GM12878 (cell line): ENCODE results near the gene NT5DC3. TPM values are rescaled to one million over a fixed set of nuclear protein-coding genes. Genes with fewer than 3 reads are reported as not detected.

Experiments
- ATAC-seq: fragments of 200-7000 bp; cut with Tn5 transposase; 3 replicates; pipeline ENCODE4 v1.9.1; 2020; ENCODE audit warnings: mild to moderate bottlenecking, moderate library complexity
- BruUV-seq: library from RNA; stranded (reverse); fragments of 400-500 nt; replicated peaks from 2 replicates; lab custom pipeline; 2021; lab: Mats Ljungman, UMichigan
- CTCF ChIA-PET: fragments of 300-600 bp; sonication (Branson Sonifier 250); formaldehyde crosslinking; extraction: SDS; loops from one replicate; lab custom pipeline; 2021; ENCODE audit warnings: inconsistent platforms; lab: Yijun Ruan, JAX
- POLR2A ChIA-PET: fragments of 350-600 bp; formaldehyde crosslinking; extraction: SDS; loops from one replicate; lab custom pipeline; 2021; ENCODE audit warnings: inconsistent platforms; lab: Charles Lee
- RAD21 ChIA-PET: fragments of 300-600 bp; sonication (Branson Sonifier 250); formaldehyde crosslinking; loops from one replicate; lab custom pipeline; 2023; ENCODE audit warnings: antibody characterized with exemption; ENCODE audit not compliant: unreplicated experiment; lab: Charles Lee
- SMC1A ChIA-PET: fragments of 300-600 bp; sonication (Branson Sonifier 250); formaldehyde crosslinking; loops from one replicate; lab custom pipeline; 2023; ENCODE audit not compliant: unreplicated experiment, uncharacterized antibody; lab: Charles Lee
- DNase-seq: peaks from one replicate; pipeline ENCODE4 v3.0.0-alpha.2; 2011; ENCODE audit warnings: low read depth, low spot score
- FAIRE-seq: peaks from 3 replicates; lab custom pipeline; 2011; peaks lifted over from hg19 to GRCh38; lab: Jason Lieb, UNC
- H2AFZ ChIP-seq: 2 replicates; pipeline ENCODE4 v1.6.0; 2011; ENCODE audit warnings: low read depth, low read length, control low read depth; ENCODE audit not compliant: control insufficient read depth
- H3K27ac ChIP-seq: 2 replicates; pipeline ENCODE4 v1.5.1; 2011; ENCODE audit warnings: control low read depth; ENCODE audit not compliant: control insufficient read depth, insufficient read depth
- H3K27me3 ChIP-seq, 2 experiments: replicated peaks in 1 of 2; 2 replicates each; pipeline versions ENCODE4 v1.6.0 to v1.6.1; 2011; ENCODE audit warnings: low read length in 1 of 2; ENCODE audit not compliant: control insufficient read depth in 2 of 2, insufficient read depth in 2 of 2
- H3K36me3 ChIP-seq, 2 experiments: 2 replicates each; pipeline ENCODE4 v1.5.1; 2011; ENCODE audit warnings: low read length in 1 of 2; ENCODE audit not compliant: control insufficient read depth in 2 of 2, insufficient read depth in 2 of 2
- H3K4me1 ChIP-seq: 2 replicates; pipeline ENCODE4 v1.6.1; 2011; ENCODE audit warnings: mild to moderate bottlenecking, low read length, moderate library complexity, mixed read lengths; ENCODE audit not compliant: control insufficient read depth, insufficient read depth
- H3K4me2 ChIP-seq: 2 replicates; pipeline ENCODE4 v1.6.0; 2011; ENCODE audit warnings: control low read depth; ENCODE audit not compliant: control insufficient read depth, insufficient read depth
- H3K4me3 ChIP-seq: fragments of 200-600 bp; sonication (generic); 2 replicates; pipeline ENCODE4 v1.5.1; 2016
- H3K79me2 ChIP-seq: 2 replicates; pipeline ENCODE4 v1.6.0; 2011; ENCODE audit warnings: low read length; ENCODE audit not compliant: control insufficient read depth, insufficient read depth
- H3K9ac ChIP-seq: 2 replicates; pipeline ENCODE4 v1.8.0; 2011; ENCODE audit warnings: low read length, control low read depth, mixed read lengths; ENCODE audit not compliant: control insufficient read depth, insufficient read depth
- H3K9me3 ChIP-seq: replicated peaks from 3 replicates; pipeline ENCODE4 v1.5.1; 2011; ENCODE audit warnings: mild to moderate bottlenecking, low read length; ENCODE audit not compliant: control insufficient read depth, insufficient read depth
- H4K20me1 ChIP-seq: 2 replicates; pipeline ENCODE4 v1.6.0; 2011; ENCODE audit not compliant: control insufficient read depth, insufficient read depth
- MEF2A ChIP-seq: IDR thresholded peaks from 2 replicates; pipeline ENCODE4 v1.6.1; 2011; ENCODE audit warnings: low read depth, mild to moderate bottlenecking, low read length, moderate library complexity; ENCODE audit not compliant: insufficient read depth
- MTA2 ChIP-seq: fragments of 450-650 bp; IDR thresholded peaks from 2 replicates; pipeline ENCODE4 v1.6.1; 2016; ENCODE audit warnings: low read depth, mild to moderate bottlenecking, moderate library complexity
- NBN ChIP-seq: fragments of 450-650 bp; IDR thresholded peaks from 2 replicates; pipeline ENCODE4 v1.6.1; 2016
- NFYB ChIP-seq: IDR thresholded peaks from 2 replicates; pipeline ENCODE4 v1.6.1; 2011; ENCODE audit warnings: low read depth, mild to moderate bottlenecking, low read length, improper control_type of control experiment, moderate library complexity; ENCODE audit not compliant: insufficient read depth
- POU2F2 ChIP-seq: IDR thresholded peaks from 3 replicates; pipeline ENCODE4 v1.6.1; 2011; ENCODE audit warnings: low read depth, mild to moderate bottlenecking, low read length, borderline replicate concordance
- RB1 ChIP-seq: fragments of 450-650 bp; formaldehyde crosslinking; IDR thresholded peaks from 2 replicates; pipeline ENCODE4 v1.6.1; 2017; ENCODE audit warnings: mild to moderate bottlenecking, borderline replicate concordance
- WRNIP1 ChIP-seq: IDR thresholded peaks from 2 replicates; pipeline ENCODE4 v1.6.1; 2011; ENCODE audit warnings: low read depth, low read length, improper control_type of control experiment, borderline replicate concordance
- YBX1 ChIP-seq: fragments of 450-650 bp; IDR thresholded peaks from 2 replicates; pipeline ENCODE4 v1.6.1; 2016; ENCODE audit warnings: antibody characterized with exemption
- ZNF592 ChIP-seq: fragments of 450-650 bp; IDR thresholded peaks from 2 replicates; pipeline ENCODE4 v1.6.1; 2017; ENCODE audit warnings: mild to moderate bottlenecking, moderate library complexity
- ZNF687 ChIP-seq: fragments of 450-650 bp; IDR thresholded peaks from 2 replicates; pipeline ENCODE4 v1.6.1; 2017; ENCODE audit warnings: mild to moderate bottlenecking, moderate library complexity
- WGBS: methylation state at CpG from one replicate; pipeline ENCODE4 v1.1.6; 2016; ENCODE audit warnings: low lambda C conversion rate; ENCODE audit not compliant: insufficient replicate concordance, insufficient coverage; ENCODE audit errors: missing lambda C conversion rate; 5-methylcytosine and 5-hydroxymethylcytosine counted together
- in situ Hi-C: fragments of 300-500 bp; cut with MboI; formaldehyde crosslinking; loops from 9 replicates; pipeline ENCODE4 v1.14.3; 2018; ENCODE audit warnings: mixed read lengths
- intact Hi-C: fragments of 100-400 bp; cut with micrococcal nuclease; formaldehyde crosslinking; loops from one replicate; pipeline ENCODE4 v1.14.2; 2022; ENCODE audit not compliant: unreplicated experiment
- polyA plus RNA-seq, 11 experiments: library from polyadenylated mRNA; depleted of rRNA in 4 of 11; unstranded in 6 of 11; stranded (reverse) in 5 of 11; fragments of >200 nt; fragmentation: Nextera tagmentation in 4 of 11; fragmentation: Illumina TruSeq in 1 of 11; extraction: Ambion mirVana in 4 of 11; extraction: Trizol in 1 of 11; gene quantifications; 1 replicate in 1 of 11; 2 replicates in 10 of 11; pipeline versions ENCODE4 v1.2.1 to v1.2.3, GENCODE V29; 2011 to 2016; ENCODE audit warnings: inconsistent platforms in 2 of 11, missing spikeins in 2 of 11, low read depth in 1 of 11
- total RNA-seq, 4 experiments: library from RNA; depleted of rRNA in 3 of 4; stranded (reverse); fragments of >200 nt in 3 of 4; fragmentation: Illumina TruSeq in 1 of 4; extraction: Trizol in 1 of 4; gene quantifications; 2 replicates each; pipeline versions ENCODE4 v1.2.1 to v1.2.3, GENCODE V29; 2013 to 2021

NT5DC3 gene
- total and polyA plus RNA-seq, 10 of the 15 experiments (the other 5 are each of a cell fraction or from before 2014, with no cell fraction given), result 2.0 to 12.4 (median 5.9) TPM

- DNase-seq (no peak), ATAC-seq (no peak), FAIRE-seq (no peak)
- 100% methylated on average over 1 of the region's 1 CpG for WGBS
- ChIA-PET CTCF (no interaction called here), SMC1A (interaction anchor here (1.0 to 1.4 kb wide), 2 partner anchors 29 to 48 kb away, joined by 3 to 4 read pairs; partner anchors contain the start of gene NT5DC3), RAD21 (no interaction called here), POLR2A (no interaction called here)
- H3K27me3 ChIP-seq, result no peaks in the 10 kb centered on the region
- H3K9me3 ChIP-seq, result no peaks in the 10 kb centered on the region
- H3K9ac ChIP-seq, result no peak overlapping the region
- no peak overlapping the region for H2AFZ ChIP-seq
- no TSS peak for BruUV-seq
- in situ Hi-C loops (no loop called here), intact Hi-C loops (no loop called here)
- TF ChIP-seq MEF2A (no peak), NFYB (no peak), ZNF592 (no peak), RB1 (no peak), WRNIP1 (no peak), ZNF687 (no peak), NBN (no peak), MTA2 (no peak), POU2F2 (no peak), YBX1 (no peak)
- no peaks in the 10 kb centered on the region for H4K20me1 ChIP-seq
- H3K36me3 ChIP-seq, result peaks cover 0 to 3% of the 10 kb centered on the region in 2 experiments; a peak in 2 of 4 replicates
- no peak overlapping the region for H3K4me2 ChIP-seq
- no peak overlapping the region for H3K4me3 ChIP-seq
- no peaks in the 10 kb centered on the region for H3K79me2 ChIP-seq
- H3K4me1 ChIP-seq, result no peaks in the 10 kb centered on the region
- H3K27ac ChIP-seq, result no peak overlapping the region
These were observed 28.2 kb downstream of the NT5DC3 start for GRCh38 chr12:103812789-103813188.
